ENCODE measurements around the gene FAAP20.

The FAAP20 gene

DNA sequence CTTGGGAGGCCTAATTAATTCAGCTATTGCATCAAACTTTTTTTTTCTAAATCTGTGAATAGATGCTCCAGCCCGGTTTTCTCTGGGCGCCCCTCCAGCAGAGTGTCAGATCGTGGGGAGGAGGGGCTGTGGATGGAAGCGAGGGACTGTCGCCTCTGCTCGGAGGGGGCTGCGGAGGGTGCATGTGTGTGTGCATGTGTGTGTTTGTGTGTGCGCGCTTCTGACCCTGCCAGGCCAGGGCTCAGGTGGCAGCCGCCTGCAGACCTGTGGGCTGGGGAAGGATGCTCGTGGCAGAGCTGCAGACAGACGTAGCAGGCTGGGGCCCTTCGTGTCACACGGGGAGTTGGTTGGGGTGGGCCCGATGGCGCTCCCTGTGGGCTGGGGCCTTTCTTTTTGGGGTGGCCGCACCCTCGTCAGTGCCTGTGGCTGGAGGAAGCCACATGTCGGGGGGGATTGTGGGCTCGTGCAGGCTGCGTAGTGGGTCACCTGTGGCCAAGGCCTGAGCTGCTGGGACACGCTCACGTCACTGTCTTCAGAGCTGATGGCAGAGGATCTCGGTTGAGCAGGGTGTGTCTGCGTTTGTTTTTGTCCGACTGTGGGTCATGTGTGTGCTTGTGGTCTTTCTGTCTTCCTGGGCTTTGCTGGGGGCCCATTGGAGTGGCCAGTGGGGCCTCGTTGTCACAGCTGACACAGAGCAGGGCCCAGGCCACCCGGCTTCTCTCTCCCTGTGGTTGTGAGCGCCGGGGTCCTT, 36.4 kb upstream of the FAAP20 start:
- DNase-seq: peak in 43 of 56 donors; percentile 26 to 79 (median 59)

DNA sequence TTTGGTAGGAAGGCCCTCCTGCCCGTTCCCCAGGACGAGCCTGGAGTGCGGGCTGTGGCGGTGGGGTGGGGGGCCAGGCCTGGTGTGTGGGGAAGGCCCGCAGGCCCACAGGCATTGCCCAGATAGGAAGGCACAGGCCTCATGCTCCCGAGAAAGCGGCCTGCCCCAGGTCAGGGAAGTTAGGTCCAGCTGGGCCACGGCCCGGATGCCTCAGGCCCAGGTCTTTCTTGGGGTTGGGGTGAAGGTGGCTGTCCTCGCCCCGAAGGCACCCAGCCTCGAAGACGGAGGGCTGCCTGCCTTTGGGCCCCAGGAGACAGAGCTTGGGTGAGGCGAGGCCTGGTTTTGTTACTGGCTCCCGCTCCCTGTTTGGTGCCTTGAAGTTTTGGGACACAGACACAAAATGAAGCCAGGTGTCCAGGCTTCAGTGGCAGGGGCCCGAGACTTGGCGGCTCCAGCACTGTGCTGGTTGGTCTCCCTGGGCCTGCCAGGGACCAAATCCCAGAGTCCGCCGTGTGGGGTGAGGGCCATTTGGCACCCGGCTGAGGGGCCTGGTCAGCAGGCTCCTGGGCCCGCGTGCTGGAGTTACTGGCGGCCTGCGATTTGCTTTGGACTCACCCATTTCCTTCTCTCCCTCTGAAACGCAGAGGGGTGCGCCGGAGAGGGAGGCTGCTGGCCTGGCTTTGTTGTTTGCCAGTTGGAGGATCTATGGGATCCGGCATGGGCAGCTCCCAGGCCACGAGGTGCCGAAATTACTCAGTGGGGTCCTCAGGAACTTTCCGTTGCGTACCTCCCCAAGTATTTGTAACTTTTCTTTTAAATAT, 35.5 kb upstream of the FAAP20 start:
- DNase-seq: peak in 32 of 56 donors; percentile 26 to 74 (median 52)

DNA sequence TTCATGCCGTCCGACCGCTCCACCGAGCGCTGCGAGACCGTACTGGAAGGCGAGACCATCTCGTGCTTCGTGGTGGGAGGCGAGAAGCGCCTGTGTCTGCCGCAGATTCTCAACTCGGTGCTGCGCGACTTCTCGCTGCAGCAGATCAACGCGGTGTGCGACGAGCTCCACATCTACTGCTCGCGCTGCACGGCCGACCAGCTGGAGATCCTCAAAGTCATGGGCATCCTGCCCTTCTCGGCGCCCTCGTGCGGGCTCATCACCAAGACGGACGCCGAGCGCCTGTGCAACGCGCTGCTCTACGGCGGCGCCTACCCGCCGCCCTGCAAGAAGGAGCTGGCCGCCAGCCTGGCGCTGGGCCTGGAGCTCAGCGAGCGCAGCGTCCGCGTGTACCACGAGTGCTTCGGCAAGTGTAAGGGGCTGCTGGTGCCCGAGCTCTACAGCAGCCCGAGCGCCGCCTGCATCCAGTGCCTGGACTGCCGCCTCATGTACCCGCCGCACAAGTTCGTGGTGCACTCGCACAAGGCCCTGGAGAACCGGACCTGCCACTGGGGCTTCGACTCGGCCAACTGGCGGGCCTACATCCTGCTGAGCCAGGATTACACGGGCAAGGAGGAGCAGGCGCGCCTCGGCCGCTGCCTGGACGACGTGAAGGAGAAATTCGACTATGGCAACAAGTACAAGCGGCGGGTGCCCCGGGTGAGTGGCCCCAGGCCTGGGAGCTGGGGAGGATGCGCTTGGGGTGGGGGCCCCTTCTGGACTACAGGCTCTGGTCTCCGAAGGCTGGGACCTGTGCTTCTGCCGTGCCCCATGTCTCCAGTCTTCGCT, 34.7 kb upstream of the FAAP20 start:
- DNase-seq: peak in 50 of 56 donors; percentile 37 to 86 (median 64)

DNA sequence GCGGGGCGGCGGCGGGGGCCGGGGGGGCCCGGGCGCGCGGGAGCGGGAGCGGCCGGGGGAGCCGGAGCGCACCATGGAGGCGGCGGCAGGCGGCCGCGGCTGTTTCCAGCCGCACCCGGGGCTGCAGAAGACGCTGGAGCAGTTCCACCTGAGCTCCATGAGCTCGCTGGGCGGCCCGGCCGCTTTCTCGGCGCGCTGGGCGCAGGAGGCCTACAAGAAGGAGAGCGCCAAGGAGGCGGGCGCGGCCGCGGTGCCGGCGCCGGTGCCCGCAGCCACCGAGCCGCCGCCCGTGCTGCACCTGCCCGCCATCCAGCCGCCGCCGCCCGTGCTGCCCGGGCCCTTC, 34.1 kb upstream of the FAAP20 start:
- no peak for DNase-seq

DNA sequence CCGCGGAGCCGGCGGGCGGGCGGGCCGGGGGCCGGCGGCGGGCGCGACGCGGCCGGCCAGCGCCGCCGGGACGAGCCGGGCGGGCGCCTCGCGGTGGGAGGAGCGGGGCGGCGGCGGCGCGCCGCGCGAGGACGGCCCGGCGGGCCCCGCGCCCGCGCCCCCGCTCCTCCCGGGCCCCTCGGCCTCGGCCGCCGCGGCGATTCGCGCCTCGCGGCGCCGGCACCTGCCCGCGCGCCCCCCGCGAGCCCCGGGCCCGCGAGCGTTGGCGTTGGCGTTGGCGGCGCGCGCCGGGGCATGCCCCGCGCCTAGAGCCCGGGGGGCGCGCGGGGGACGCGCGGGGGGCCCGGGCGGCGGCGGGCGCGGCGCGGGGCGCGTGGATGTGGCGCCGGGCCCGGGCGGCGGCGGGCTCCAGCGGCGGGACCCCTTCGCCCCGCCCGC, 33.6 kb upstream of the FAAP20 start, which contains the start of gene SKI:
SKI (plus strand) TSS at position 163 of the 438 bp plus-strand sequence. CDS start 448 bp downstream, outside the sequence.
- DNase-seq: no peak

DNA sequence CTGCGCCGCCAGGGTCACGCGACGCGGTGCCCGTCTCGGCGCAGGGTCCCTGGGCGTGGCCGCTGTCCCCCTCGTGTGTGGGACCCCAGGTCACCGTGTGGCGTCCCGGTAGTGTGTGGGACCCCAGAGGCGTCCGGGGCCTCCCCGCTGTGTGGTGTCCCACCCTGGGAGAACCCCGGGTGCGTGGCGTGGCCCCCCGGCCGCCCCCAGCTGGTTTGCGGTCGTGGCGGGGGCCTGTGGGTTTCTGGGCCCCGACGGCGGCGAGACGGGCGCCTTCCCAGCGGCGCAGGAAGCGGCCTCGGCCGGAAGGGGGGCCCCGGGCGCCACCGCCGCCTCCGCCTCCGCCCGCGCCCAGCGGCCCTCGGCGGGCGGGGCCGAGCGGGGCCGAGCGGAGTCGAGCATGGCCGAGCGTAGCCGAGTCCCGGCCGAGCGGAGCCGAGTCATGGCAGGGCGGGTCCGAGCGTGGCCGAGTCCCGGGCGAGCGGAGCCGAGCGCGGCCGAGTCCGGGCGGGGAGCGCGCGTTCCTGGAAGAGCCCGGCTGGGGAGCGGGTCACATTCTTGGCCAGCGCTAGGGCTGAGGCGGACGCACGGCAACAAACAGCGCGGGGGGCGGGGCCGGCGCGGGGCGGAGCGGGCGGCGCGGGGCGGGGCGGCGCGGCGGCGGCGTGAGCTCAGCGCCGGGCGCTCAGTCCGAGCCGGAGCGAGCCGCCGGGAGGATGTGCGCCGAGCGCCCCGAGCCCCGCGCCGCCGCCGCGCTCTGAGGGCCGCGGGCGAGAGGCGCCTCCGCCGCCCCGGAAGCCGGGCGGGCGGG, 33.0 kb upstream of the FAAP20 start:
- peak; percentile 60 to 98 (median 91) for DNase-seq

DNA sequence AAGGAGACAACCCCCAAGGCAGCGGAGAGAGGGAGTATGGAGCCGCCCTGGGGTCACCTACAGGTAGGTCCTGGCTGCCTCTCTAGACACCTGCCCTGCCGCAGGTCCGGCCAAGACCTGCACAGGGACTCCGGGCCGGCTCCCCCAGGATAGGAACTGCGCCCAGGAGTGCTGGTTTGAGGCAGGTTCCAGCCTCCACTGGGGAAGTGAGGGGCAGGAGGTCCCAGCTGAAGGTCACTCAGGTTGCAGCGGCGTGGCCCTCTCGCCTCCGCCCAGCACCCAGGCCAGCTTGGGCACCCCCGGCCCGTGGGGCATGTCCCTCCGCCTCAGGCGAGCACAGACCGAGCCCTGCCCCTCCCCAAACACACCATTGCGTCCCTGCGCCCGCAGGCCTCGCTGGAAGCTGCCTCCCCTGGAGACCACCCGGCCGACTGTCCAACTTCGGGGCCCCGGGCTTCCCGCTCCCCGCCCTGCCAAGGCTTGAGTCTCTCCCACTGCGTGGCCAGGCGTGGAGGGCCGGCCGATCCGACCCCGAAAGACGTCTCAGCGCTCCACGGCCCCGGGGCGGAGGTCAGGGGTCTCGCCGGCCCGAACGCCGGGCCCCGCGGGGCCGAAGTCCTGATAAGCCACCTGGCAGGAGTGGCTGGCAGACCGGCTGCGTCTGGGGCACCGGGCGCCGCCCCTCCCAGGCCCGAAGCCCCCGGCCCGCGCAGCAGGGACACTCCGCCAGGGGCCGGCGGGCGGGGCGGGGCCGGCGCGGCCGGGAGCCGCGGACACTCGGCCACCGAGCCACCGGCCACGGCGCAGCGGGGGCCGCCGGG, 32.2 kb upstream of the FAAP20 start:
- DNase-seq: no peak

DNA sequence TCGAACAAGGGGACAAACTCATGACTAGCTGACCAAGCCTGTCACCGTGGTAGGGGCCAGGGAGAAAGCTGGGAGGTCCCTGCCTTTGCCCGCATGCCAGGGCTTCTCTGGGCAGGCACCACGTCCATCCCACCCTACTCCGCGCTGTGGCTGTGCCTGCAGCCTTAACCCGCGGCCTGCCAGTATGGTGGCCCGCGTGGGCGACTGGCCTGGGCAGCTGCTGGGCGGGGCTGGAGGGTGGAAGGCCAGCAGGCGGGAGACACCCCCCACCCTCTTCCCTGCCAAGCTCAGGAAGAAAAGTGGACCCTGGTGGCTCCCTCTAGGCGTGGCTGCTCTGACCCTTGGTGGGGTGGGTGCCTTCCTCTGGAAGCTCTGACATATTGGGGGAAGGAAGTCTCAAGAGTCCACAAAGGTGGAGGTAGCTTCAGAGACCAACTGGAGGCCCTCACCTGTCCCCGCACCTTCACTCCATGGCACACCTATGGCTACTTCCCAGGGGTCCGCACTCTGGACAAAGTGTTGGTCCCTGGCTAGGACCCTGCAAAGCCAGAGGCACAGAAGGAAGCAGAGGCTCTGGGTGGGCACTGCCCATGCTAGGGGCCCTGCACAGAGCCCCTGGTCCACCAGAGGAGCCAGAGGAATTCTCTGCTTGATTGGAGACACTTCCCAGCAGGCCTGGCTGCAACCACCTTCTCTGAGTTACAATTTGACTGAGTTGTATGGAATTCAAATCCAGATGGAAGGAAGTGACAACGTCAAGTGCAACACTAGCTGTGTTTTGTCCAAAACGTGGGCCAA, 30.3 kb upstream of the FAAP20 start:
- DNase-seq: no peak

DNA sequence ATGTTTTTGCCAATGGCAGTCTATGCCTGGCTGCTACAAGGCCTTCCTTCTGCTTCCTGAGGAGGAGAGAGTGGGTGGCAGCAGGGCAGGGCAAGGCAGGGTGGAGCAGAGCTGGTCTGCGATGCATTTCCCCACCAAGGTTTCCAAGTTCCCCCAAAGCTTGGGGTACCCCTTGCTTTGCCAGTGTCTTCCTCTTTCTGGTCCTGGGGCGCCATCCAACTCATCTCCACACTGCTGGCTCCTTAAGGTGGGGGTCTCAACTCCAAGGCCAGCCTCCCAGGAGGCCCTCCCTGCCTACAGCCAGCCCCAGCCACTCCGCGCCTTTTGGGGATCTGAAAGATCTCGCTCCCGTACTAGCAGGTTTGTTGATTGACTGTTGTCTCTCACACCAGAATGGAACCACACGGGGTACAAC, 29.6 kb upstream of the FAAP20 start:
- DNase-seq: no peak

DNA sequence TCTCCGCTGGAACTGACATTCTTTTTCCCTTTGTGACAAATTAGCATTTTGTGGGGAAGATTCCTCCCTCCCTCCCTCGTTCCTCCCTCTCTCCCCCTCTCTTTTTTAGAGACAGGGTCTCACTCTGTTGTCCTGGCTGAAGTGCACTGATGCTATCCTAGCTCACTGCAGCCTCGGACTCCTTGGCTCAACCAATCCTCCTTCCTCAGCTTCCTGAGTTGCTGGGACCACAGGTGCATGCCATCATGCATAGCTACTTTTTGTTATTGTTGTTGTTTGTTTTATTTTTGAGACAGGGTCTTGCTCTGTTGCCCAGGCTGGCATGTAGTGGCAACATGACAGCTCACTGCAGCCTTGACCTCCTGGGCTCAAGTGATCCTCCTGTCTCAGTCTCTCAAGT, 26.7 kb upstream of the FAAP20 start:
- no peak for DNase-seq

DNA sequence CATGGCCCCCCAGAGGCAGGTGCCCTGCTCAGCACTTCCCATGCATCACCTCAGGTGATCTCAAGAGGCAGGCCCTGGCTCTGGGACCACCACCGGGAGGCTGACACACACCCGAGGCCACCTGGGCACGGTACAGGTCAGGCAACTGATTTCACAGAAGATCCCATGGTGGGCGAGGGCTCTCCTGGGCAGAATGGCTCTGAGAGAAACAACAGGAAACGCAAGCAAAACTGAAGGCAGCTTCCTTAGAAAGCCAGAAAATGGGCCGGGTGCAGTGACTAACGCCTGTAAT, 22.1 kb upstream of the FAAP20 start:
- no peak for DNase-seq

DNA sequence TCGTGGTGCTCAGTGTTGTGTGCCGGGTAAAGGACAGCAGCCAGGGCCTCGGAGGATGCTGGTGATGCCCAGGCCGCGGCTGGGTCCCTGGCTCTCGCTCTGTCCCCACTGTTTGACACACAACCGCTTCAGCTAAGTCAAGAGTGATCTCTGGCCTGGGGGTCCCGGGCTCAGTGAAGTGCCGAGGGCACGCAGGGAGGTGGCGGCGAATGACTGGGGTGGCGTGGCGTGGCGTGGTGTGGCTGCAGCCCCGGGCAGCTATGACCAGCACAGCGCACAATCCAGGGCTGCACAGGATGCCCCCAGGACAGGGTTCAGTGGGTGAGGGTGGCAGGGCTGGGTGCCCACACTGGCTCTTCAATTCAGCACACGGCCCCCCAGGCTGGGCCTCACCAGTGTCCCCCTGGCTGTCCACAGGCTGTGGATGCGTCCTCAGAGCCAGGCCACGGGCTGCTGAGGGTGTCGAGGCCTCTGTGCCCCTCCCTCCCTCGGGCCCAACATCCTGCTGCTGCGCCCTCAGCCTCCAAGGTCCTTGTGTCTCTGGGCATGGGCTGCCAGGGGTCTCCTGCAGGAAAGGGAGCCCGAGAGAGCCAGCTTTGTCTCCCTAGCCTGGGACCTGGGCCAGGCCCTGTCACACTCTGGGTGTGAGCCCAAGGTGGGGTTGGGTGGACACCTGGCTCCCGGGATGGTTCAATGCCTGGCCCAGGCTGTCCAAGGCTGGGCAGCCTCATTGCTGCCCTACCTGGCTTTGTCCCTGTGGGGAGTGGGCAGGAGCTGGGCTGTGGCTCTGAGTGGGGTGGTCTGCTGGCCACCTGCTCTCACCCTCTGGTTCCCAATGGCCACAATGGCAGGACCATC, 21.6 kb upstream of the FAAP20 start:
- DNase-seq: no peak

DNA sequence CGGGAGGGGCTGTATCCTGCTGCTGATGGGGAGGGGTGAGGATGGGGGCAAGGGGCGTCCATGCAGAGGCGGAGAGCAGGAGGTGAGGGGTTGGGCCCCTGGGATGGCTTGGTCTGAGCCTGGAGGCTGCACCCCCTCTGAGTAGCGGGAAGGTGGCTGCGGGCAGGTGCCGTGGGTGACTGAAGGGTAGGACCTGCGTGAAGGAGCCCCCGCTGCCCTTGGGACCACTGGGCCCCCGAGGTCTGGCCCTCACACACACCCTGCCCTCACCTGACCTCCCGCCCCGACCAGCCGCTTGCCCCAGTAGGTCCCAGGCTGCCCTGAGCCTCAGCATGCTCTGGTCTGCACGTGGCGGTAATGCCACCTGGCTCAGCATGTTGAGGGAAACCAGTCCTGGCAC, 20.8 kb upstream of the FAAP20 start:
- no peak for DNase-seq

DNA sequence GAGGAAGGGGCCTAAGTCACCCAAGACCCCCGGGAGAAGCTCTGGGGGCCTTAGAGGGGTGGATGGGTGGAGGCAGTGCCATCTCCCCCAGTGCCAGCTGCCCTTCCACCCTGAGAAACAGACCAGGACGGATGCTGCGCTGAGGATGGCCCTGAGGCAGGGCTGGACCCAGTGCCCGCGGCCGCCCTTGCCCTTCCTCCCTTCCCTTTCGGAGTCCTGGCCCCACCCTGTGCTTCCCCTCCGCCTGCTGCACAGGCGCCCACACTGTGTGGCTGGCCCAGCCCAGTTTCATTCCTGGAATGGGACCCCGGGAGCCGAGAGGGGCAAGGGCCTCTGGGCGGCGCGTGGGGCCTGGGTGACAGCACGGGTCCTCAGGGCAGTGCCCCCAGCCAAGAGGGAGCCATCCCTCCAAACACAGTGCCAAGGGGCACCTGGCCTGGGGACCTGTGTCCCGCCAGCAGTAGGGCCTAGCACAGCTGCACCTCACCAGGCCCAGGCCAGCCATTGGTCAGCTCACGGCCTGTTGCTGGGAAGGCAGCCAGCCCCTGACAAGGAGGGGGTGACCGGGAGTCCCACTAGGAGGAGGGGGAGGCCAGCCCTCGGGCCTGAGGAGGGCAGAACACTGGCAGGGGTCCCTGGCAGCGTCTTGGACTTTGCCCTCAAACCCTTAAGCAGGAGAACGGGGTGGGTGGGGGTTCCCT, 20.1 kb upstream of the FAAP20 start:
- peak in 23 of 56 donors; percentile 13 to 78 (median 50) for DNase-seq

DNA sequence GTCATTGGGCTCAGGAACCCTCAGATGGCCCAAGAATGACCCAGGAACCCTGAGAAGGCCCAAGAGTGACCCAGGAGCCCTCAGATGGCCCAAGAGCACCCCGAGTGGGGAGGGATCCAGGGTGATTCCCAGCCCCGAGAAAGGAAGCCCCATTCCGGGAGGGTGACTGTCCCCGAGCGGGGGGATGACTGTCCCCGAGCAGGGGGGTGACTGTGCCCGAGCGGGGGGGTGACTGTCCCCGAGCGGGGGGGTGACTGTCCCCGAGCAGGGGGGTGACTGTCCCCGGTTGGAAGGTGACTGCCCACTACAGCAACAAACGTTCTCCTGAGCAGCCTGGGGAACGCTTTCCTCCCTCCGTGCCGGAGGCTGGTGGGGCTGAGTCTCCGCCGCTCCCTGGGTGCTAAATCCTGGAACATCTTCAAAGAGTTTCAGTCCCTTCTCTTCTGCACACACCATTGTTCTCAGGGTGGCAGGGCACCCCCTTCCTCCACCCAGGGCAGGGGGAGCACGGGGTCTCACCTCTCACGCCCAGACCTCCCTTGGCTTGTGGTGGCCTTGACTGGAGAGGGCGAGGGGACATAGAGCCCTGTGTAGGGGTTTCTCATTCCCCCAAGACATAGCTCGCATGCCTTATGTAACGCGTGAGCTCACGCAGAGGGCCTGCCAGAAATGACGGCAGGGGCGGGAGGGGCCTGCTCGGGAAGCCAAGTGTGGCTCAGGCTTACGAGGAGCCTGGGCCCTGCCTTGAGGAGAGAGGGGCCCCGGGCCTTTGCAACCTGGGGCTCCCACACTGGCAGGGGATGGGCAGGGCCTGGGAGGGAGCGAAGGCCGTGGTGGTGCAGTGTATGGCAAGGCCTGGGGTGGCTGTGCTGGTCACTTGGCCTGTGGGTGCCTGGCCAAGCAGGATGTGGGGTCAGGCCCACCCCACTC, 19.3 kb upstream of the FAAP20 start:
- peak in 31 of 56 donors; percentile 14 to 73 (median 49) for DNase-seq
